Lung microvascular endothelial cell (primary cell): ENCODE results near the gene ATP1A4. TPM values are rescaled to one million over a fixed set of nuclear protein-coding genes. Genes with fewer than 3 reads are reported as not detected.
A peak's percentile ranks its signal among the peaks of the same experiment; 100 is the strongest.

ENCODE experiments used
- DNase-seq, 2 donors: peaks; one replicate each; pipeline versions ENCODE4 v3.0.0 to v3.0.0-alpha.2; 2010; ENCODE audit warnings: low read depth in 2 of 2
- total RNA-seq: library from RNA; depleted of rRNA; stranded (reverse); fragments of >200 nt; gene quantifications from 2 replicates; pipeline ENCODE4 v1.2.1, GENCODE V29; 2014

The ATP1A4 gene
- total RNA-seq, 1 donor from 2014 or later, result not detected

GRCh38 chr1:160144921-160145320 is 6.5 kb upstream of the ATP1A4 start:
- DNase-seq, result no peak

GRCh38 chr1:160146107-160146506 is 5.3 kb upstream of the ATP1A4 start:
- no peak for DNase-seq

GRCh38 chr1:160148121-160148520 is 3.3 kb upstream of the ATP1A4 start:
- no peak for DNase-seq

- DNase-seq, result no peak
Measured at GRCh38 chr1:160149233-160149632, 2.2 kb upstream of the ATP1A4 start.

GRCh38 chr1:160149716-160150115 is 1.7 kb upstream of the ATP1A4 start:
- DNase-seq, result no peak

GRCh38 chr1:160154790-160155189 is 3.4 kb downstream of the ATP1A4 start:
- DNase-seq, result no peak

GRCh38 chr1:160156361-160156760 is 5.0 kb downstream of the ATP1A4 start:
- no peak for DNase-seq

- DNase-seq, result no peak
Measured at GRCh38 chr1:160157174-160157573, 5.8 kb downstream of the ATP1A4 start.

GRCh38 chr1:160158031-160158430 is 6.6 kb downstream of the ATP1A4 start:
- no peak for DNase-seq

- DNase-seq, result no peak
Measured at GRCh38 chr1:160158534-160158933, 7.1 kb downstream of the ATP1A4 start.

GRCh38 chr1:160159846-160160245 is 8.4 kb downstream of the ATP1A4 start:
- DNase-seq, result no peak

- DNase-seq, result peak; percentile 39 to 51
Measured at GRCh38 chr1:160161965-160162705, 10.7 kb downstream of the ATP1A4 start.

GRCh38 chr1:160162931-160163330 is 11.5 kb downstream of the ATP1A4 start:
- no peak for DNase-seq

- no peak for DNase-seq
Measured at GRCh38 chr1:160163615-160164014, 12.2 kb downstream of the ATP1A4 start.

GRCh38 chr1:160164121-160164520 is 12.7 kb downstream of the ATP1A4 start:
- no peak for DNase-seq

GRCh38 chr1:160166166-160166868 is 14.9 kb downstream of the ATP1A4 start:
- no peak for DNase-seq

GRCh38 chr1:160167056-160167455 is 15.7 kb downstream of the ATP1A4 start:
- no peak for DNase-seq

GRCh38 chr1:160167580-160167979 is 16.2 kb downstream of the ATP1A4 start:
- DNase-seq, result no peak

- no peak for DNase-seq
Measured at GRCh38 chr1:160168016-160168415, 16.6 kb downstream of the ATP1A4 start.

- no peak for DNase-seq
Measured at GRCh38 chr1:160168609-160169369, 17.4 kb downstream of the ATP1A4 start.

- DNase-seq, result no peak
Measured at GRCh38 chr1:160169553-160170399, 18.4 kb downstream of the ATP1A4 start.
